Measurements from ENCODE around the gene ITGA2B.
A peak's percentile ranks its signal among the peaks of the same experiment; 100 is the strongest.

GRCh38 chr17:44350733-44351226, 38.7 kb downstream of the ITGA2B start:
- TF ChIP-seq, protein P1, sequence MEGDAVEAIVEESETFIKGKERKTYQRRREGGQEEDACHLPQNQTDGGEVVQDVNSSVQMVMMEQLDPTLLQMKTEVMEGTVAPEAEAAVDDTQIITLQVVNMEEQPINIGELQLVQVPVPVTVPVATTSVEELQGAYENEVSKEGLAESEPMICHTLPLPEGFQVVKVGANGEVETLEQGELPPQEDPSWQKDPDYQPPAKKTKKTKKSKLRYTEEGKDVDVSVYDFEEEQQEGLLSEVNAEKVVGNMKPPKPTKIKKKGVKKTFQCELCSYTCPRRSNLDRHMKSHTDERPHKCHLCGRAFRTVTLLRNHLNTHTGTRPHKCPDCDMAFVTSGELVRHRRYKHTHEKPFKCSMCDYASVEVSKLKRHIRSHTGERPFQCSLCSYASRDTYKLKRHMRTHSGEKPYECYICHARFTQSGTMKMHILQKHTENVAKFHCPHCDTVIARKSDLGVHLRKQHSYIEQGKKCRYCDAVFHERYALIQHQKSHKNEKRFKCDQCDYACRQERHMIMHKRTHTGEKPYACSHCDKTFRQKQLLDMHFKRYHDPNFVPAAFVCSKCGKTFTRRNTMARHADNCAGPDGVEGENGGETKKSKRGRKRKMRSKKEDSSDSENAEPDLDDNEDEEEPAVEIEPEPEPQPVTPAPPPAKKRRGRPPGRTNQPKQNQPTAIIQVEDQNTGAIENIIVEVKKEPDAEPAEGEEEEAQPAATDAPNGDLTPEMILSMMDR (IDR thresholded peaks at IDR 0.05) = peak; percentile 28 to 56 (median 38)
- TF ChIP-seq POLR2A (IDR thresholded peaks at IDR 0.05) = no peak
